ENCODE results near the gene EIF3F. TPM values are rescaled to one million over a fixed set of nuclear protein-coding genes. Genes with fewer than 3 reads are reported as not detected.

The EIF3F gene
- total and polyA plus RNA-seq, 2 donors (not counting 3 experiments of a cell fraction or from before 2014, with no cell fraction given), result 411 to 436 TPM

- H3K36me3 ChIP-seq (ENCODE audit: control insufficient read depth in 2 of 2, extremely low read depth in 1 of 2, insufficient read depth in 2 of 2, low read length in 2 of 2), result no peaks in the 10 kb centered on the region
- no peaks in the 10 kb centered on the region for H3K4me1 ChIP-seq (ENCODE audit: control insufficient read depth, extremely low read depth, insufficient read depth, low read length)
- no peaks in the 10 kb centered on the region for H3K9me1 ChIP-seq (replicated peaks; ENCODE audit: control insufficient read depth, extremely low read depth, insufficient read depth, low read length)
- H3K9me3 ChIP-seq (replicated peaks; ENCODE audit: control insufficient read depth, insufficient read depth, low read length), result no peaks in the 10 kb centered on the region
- H3K79me2 ChIP-seq (ENCODE audit: control insufficient read depth, insufficient read depth, low read length), result no peaks in the 10 kb centered on the region
- TF ChIP-seq EZH2 (IDR thresholded peaks at IDR 0.05; ENCODE audit: borderline replicate concordance, low read depth, low read length, severe bottlenecking) (no peak), POLR2AphosphoS5 (IDR thresholded peaks at IDR 0.05; ENCODE audit: insufficient read depth, low read depth, low read length) (no peak)
- intact Hi-C loops (cut with micrococcal nuclease) (no loop called here), dilution Hi-C loops (cut with MboI; ENCODE audit: extremely low pct_ligation_motif_present, low sequenced_read_pairs) (no loop called here)
- H3K4me3 ChIP-seq (replicated peaks in 1 of 3; ENCODE audit: insufficient read depth in 1 of 3, low read depth in 1 of 3, low read length in 3 of 3), result no peak overlapping the region
- H4K20me1 ChIP-seq (replicated peaks; ENCODE audit: control insufficient read depth, extremely low read depth, insufficient read depth, low read length), result no peaks in the 10 kb centered on the region
- no TSS peak for BruUV-seq (replicated peaks)
- ChIA-PET CTCF (interaction anchor here (0.6 to 11.1 kb wide), 6 partner anchors 11 to 114 kb away, joined by 3 to 822 read pairs (median 4); partner anchors contain the start of gene EIF3F), POLR2A (no interaction called here)
- H3K4me2 ChIP-seq (ENCODE audit: insufficient read depth, low read length), result no peak overlapping the region
- H2AFZ ChIP-seq (ENCODE audit: low read depth, low read length), result no peak overlapping the region
- H3K9ac ChIP-seq (replicated peaks; ENCODE audit: extremely low read depth, insufficient read depth, low read length), result no peak overlapping the region
- H3K27ac ChIP-seq (ENCODE audit: insufficient read depth, low read depth, low read length), result no peak overlapping the region
- DNase-seq (ENCODE audit: low read depth, low spot score) (no peak), FAIRE-seq (no peak)
- no peaks in the 10 kb centered on the region for H3K27me3 ChIP-seq (ENCODE audit: control insufficient read depth in 2 of 2, insufficient read depth in 2 of 2, low read length in 2 of 2)
These were observed 16.9 kb downstream of the EIF3F start for GRCh38 chr11:8004008-8004407.

GRCh38 chr11:8005556-8005955, 18.4 kb downstream of the EIF3F start:
- Histone ChIP-seq H3K4me2 (ENCODE audit: insufficient read depth, low read length) (no peak overlapping the region), H3K9me3 (replicated peaks; ENCODE audit: control insufficient read depth, insufficient read depth, low read length) (no peaks in the 10 kb centered on the region), H3K9ac (replicated peaks; ENCODE audit: extremely low read depth, insufficient read depth, low read length) (no peak overlapping the region), H3K27ac (ENCODE audit: insufficient read depth, low read depth, low read length) (no peak overlapping the region), H4K20me1 (replicated peaks; ENCODE audit: control insufficient read depth, extremely low read depth, insufficient read depth, low read length) (no peaks in the 10 kb centered on the region), H3K4me3 (replicated peaks in 1 of 3; ENCODE audit: insufficient read depth in 1 of 3, low read depth in 1 of 3, low read length in 3 of 3) (no peak overlapping the region), H3K27me3 (ENCODE audit: control insufficient read depth in 2 of 2, insufficient read depth in 2 of 2, low read length in 2 of 2) (peaks cover 0 to under 1% of the 10 kb centered on the region in 2 experiments), H3K9me1 (replicated peaks; ENCODE audit: control insufficient read depth, extremely low read depth, insufficient read depth, low read length) (no peaks in the 10 kb centered on the region), H2AFZ (ENCODE audit: low read depth, low read length) (no peak overlapping the region), H3K4me1 (ENCODE audit: control insufficient read depth, extremely low read depth, insufficient read depth, low read length) (no peaks in the 10 kb centered on the region), H3K79me2 (ENCODE audit: control insufficient read depth, insufficient read depth, low read length) (no peaks in the 10 kb centered on the region), H3K36me3 (ENCODE audit: control insufficient read depth in 2 of 2, extremely low read depth in 1 of 2, insufficient read depth in 2 of 2, low read length in 2 of 2) (no peaks in the 10 kb centered on the region)
- intact Hi-C loops (cut with micrococcal nuclease), result no loop called here
- BruUV-seq (replicated peaks), result no TSS peak
- ChIA-PET CTCF (interaction anchor here (1.3 to 11.1 kb wide), 13 partner anchors 10 to 561 kb away, joined by 5 to 822 read pairs (median 12); partner anchors contain the start of genes EIF3F, LMO1 and TUB), POLR2A (interaction anchor here (1.3 kb wide), 1 partner anchor 94 kb away, joined by 7 read pairs; no protein-coding TSS in a partner anchor)
- DNase-seq (ENCODE audit: low read depth, low spot score), result no peak
- TF ChIP-seq EZH2 (IDR thresholded peaks at IDR 0.05; ENCODE audit: borderline replicate concordance, low read depth, low read length, severe bottlenecking) (no peak), JUN (IDR thresholded peaks at IDR 0.05; ENCODE audit: borderline replicate concordance, insufficient read depth, insufficient read length, low read depth) (no peak), POLR2A (IDR thresholded peaks at IDR 0.05; ENCODE audit: low read depth, low read length) (no peak), CTCF (IDR thresholded peaks at IDR 0.05; ENCODE audit: extremely low read depth in 1 of 2, insufficient read depth in 1 of 2, low read depth in 1 of 2, low read length in 2 of 2) (no peak), MYC (IDR thresholded peaks at IDR 0.05; ENCODE audit: low read depth, low read length) (no peak), MAX (IDR thresholded peaks at IDR 0.05; ENCODE audit: insufficient read depth, insufficient read length) (no peak), POLR2AphosphoS5 (IDR thresholded peaks at IDR 0.05; ENCODE audit: insufficient read depth, low read depth, low read length) (no peak), GATA2 (IDR thresholded peaks at IDR 0.05; ENCODE audit: insufficient read depth, insufficient read length, low read depth, low read length) (no peak)
- dilution Hi-C loops (cut with MboI; ENCODE audit: extremely low pct_ligation_motif_present, low sequenced_read_pairs), result no loop called here
- no peak for FAIRE-seq
